ENCODE results near the gene CCDC157. TPM values are rescaled to one million over a fixed set of nuclear protein-coding genes. Genes with fewer than 3 reads are reported as not detected.

Gene CCDC157
- total and polyA plus RNA-seq, 9 of the 15 experiments (the other 6 are each of a cell fraction or from before 2014, with no cell fraction given): 0.04 to 1.3 (median 0.68) TPM

DNA sequence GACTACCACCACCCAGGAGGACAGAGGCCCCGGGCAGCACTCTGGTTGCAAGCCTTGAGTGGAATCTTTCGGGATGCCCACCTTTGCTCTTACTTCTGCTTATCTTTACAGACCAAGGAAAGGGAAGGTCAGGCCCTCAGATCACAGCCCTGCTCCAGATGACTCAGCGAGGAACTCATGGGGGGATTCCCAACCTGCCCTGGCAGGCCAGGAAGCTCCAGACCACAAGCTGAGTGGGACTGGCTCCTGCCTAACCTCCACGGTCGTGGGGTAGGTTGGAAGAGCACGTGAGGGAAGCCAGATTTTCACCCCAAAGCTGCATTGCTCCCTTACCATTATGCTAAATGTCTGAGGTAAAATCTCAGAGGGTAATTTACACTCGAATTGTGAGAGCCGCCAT is 41.9 kb upstream of the CCDC157 start (continued):
- TF ChIP-seq BHLHE40 (IDR thresholded peaks at IDR 0.05; ENCODE audit: low read length): peak; percentile 47; the same call in 1 of the 2 replicates

DNA sequence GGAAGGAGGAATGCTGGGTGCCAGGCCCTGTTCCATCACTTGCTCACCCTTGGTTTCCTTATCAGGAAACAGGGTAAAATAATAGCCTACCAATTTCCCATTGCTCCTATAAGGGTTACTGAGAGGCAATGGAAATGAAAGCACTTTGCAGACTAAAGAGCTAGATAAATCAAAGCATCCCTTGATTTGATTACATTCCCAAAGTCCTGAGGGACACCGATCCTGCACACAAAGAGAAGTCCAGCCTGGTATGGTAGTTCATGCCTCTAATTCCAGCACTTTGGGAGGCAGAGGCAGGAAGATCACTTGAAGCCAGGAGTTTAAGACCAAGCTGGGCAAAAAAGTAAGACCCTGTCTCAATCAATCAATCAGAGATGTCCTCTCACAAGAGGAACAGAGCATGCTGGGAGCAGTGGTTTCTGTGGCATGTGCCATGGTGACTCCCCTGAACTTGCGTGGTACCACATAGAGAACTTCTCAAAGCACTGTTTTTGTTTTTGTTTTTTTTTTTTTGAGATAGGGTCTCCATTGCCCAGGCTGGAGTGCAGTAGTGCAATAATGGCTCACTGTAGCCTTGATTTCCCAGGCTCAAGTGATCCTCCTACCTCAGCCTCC is 40.7 kb upstream of the CCDC157 start:
- no peaks in the 10 kb centered on the region; the same call in 2 of the 3 replicates for H3K79me2 ChIP-seq (ENCODE audit: control insufficient read depth, insufficient read depth, low read length)
- H4K20me1 ChIP-seq (replicated peaks; ENCODE audit: control insufficient read depth, insufficient read depth, low read length): peaks cover 4% of the 10 kb centered on the region; the same call in 1 of the 2 replicates
- H3K4me3 ChIP-seq: no peak overlapping the region
- H3K9me1 ChIP-seq (ENCODE audit: control insufficient read depth, insufficient read depth, low read length): no peaks in the 10 kb centered on the region
- no peaks in the 10 kb centered on the region for H3K9me3 ChIP-seq (replicated peaks; ENCODE audit: control insufficient read depth, insufficient read depth, low read depth, low read length)
- H3K4me1 ChIP-seq (replicated peaks in 1 of 2; ENCODE audit: control insufficient read depth in 2 of 2, insufficient read depth in 2 of 2, low read length in 2 of 2): peaks cover 10 to 14% of the 10 kb centered on the region in 2 experiments; a peak in 3 of 5 replicates
- no peak overlapping the region for H3K4me2 ChIP-seq (ENCODE audit: insufficient read depth, low read length)
- no peaks in the 10 kb centered on the region for H3K27me3 ChIP-seq (ENCODE audit: control insufficient read depth in 2 of 2, insufficient read depth in 2 of 2, low read length in 2 of 2)
- intact Hi-C loops (cut with micrococcal nuclease) (no loop called here), in situ Hi-C loops (cut with MboI) (no loop called here)
- WGBS (ENCODE audit: insufficient coverage, low coverage, missing lambda C conversion rate): 71% methylated on average over 2 of the region's 2 CpGs
- TF ChIP-seq CEBPG (CRISPR knock-in tag; IDR thresholded peaks at IDR 0.05) (no peak), CEBPG (tag; conservative IDR thresholded peaks at IDR 0.05 in 1 of 2, IDR thresholded peaks at IDR 0.05 in 1 of 2) (no peak), KDM1A (IDR thresholded peaks at IDR 0.05) (0 out of 4 replicates have a peak, but pooled peaks have one; percentile 9 to 32)
- no TSS peak for BruUV-seq (replicated peaks)
- ChIA-PET POLR2A (interaction anchor here (0.8 kb wide), 1 partner anchor 76 kb away, joined by 4 read pairs; no protein-coding TSS in a partner anchor), CTCF (ENCODE audit: low intra/inter-chr PET ratio) (no interaction called here)
- no peak overlapping the region for H3K27ac ChIP-seq (ENCODE audit: extremely low read depth, low read depth, low read length)
- ATAC-seq (no peak), FAIRE-seq (no peak), DNase-seq (ENCODE audit: extremely low read depth in 1 of 4, low spot score in 3 of 4) (no peak)
- peaks cover 3% of the 10 kb centered on the region; the same call in 2 of the 3 replicates for H3K36me3 ChIP-seq (ENCODE audit: control insufficient read depth, insufficient read depth, low read length)
- H3K9ac ChIP-seq (ENCODE audit: insufficient read depth in 1 of 2, low read depth in 2 of 2, low read length in 2 of 2): no peak overlapping the region
- no peak overlapping the region for H2AFZ ChIP-seq (ENCODE audit: low read depth, low read length)
